Endothelial cell of umbilical vein (primary cell): ENCODE data around the gene MCEMP1. TPM values are rescaled to one million over a fixed set of nuclear protein-coding genes. Genes with fewer than 3 reads are reported as not detected.

Experiments
- BruUV-seq: library from RNA; stranded (reverse); fragments of 400-500 nt; replicated peaks from 2 replicates; lab custom pipeline; 2021; lab: Mats Ljungman, UMichigan
- CTCF ChIA-PET: fragments of 300-600, 350-600 bp; sonication (Branson Sonifier 250); formaldehyde crosslinking; loops from one replicate; lab custom pipeline; 2021; ENCODE audit warnings: antibody characterized with exemption, inconsistent platforms; lab: Charles Lee
- POLR2A ChIA-PET: fragments of 300-600, 350-600 bp; sonication (Branson Sonifier 250); formaldehyde crosslinking; loops from one replicate; lab custom pipeline; 2021; ENCODE audit warnings: antibody characterized with exemption, inconsistent platforms; lab: Charles Lee
- DNase-seq: peaks from one replicate; pipeline ENCODE4 v3.0.0-alpha.2; 2011; ENCODE audit warnings: low read depth, low spot score
- FAIRE-seq: peaks from 2 replicates; lab custom pipeline; 2011; peaks lifted over from hg19 to GRCh38; lab: Jason Lieb, UNC
- H2AFZ ChIP-seq: 2 replicates; pipeline ENCODE4 v1.6.0; 2012; ENCODE audit warnings: low read depth, low read length, control low read depth, inconsistent platforms
- H3K27ac ChIP-seq: 2 replicates; pipeline ENCODE4 v1.5.1; 2011; ENCODE audit warnings: low read depth, mild to moderate bottlenecking, control low read depth, low read length, moderate library complexity; ENCODE audit not compliant: insufficient read depth
- H3K27me3 ChIP-seq, 2 experiments: 2 replicates each; pipeline versions ENCODE4 v1.6.0 to v1.6.1; 2011; ENCODE audit warnings: low read length in 2 of 2, mixed read lengths in 1 of 2; ENCODE audit not compliant: control insufficient read depth in 2 of 2, insufficient read depth in 2 of 2
- H3K36me3 ChIP-seq, 2 experiments: 2 replicates in 1 of 2; 3 replicates in 1 of 2; pipeline ENCODE4 v1.5.1; 2011; ENCODE audit warnings: low read length in 2 of 2, mild to moderate bottlenecking in 1 of 2, moderate library complexity in 1 of 2; ENCODE audit not compliant: control insufficient read depth in 2 of 2, insufficient read depth in 2 of 2; ENCODE audit errors: extremely low read depth in 1 of 2
- H3K4me1 ChIP-seq: 3 replicates; pipeline ENCODE4 v1.5.1; 2011; ENCODE audit warnings: mild to moderate bottlenecking, low read length; ENCODE audit not compliant: control insufficient read depth, insufficient read depth; ENCODE audit errors: extremely low read depth
- H3K4me2 ChIP-seq: 2 replicates; pipeline ENCODE4 v1.6.1; 2011; ENCODE audit warnings: low read length, control low read depth, mixed read lengths; ENCODE audit not compliant: insufficient read depth
- H3K4me3 ChIP-seq, 3 experiments: fragments of 200-600 bp in 1 of 3; sonication (generic), shearing (Covaris generic) in 1 of 3; replicated peaks in 1 of 3; 2 replicates each; pipeline ENCODE4 v1.5.1; 2011 to 2016; ENCODE audit warnings: control low read depth in 3 of 3, low read length in 3 of 3, mild to moderate bottlenecking in 2 of 3, inconsistent platforms in 1 of 3, low read depth in 1 of 3, moderate library complexity in 1 of 3; ENCODE audit not compliant: insufficient read depth in 1 of 3
- H3K79me2 ChIP-seq: 2 replicates; pipeline ENCODE4 v1.6.0; 2012; ENCODE audit warnings: low read length, inconsistent platforms; ENCODE audit not compliant: control insufficient read depth, insufficient read depth
- H3K9ac ChIP-seq: replicated peaks from 2 replicates; pipeline ENCODE3; 2011; ENCODE audit warnings: low read length, control low read depth; ENCODE audit not compliant: insufficient read depth; ENCODE audit errors: extremely low read depth
- H3K9me1 ChIP-seq: replicated peaks from 3 replicates; pipeline ENCODE4 v1.6.0; 2011; ENCODE audit warnings: mild to moderate bottlenecking, low read length; ENCODE audit not compliant: control insufficient read depth, insufficient read depth; ENCODE audit errors: extremely low read depth
- H3K9me3 ChIP-seq: replicated peaks from 2 replicates; pipeline ENCODE4 v1.5.1; 2012; ENCODE audit warnings: low read length, inconsistent platforms; ENCODE audit not compliant: control insufficient read depth, insufficient read depth
- H4K20me1 ChIP-seq: replicated peaks from 2 replicates; pipeline ENCODE3; 2011; ENCODE audit warnings: mild to moderate bottlenecking, low read length; ENCODE audit not compliant: control insufficient read depth, insufficient read depth; ENCODE audit errors: extremely low read depth
- CTCF ChIP-seq, 2 donors: IDR thresholded peaks; 1 replicate in 1 of 2; 2 replicates in 1 of 2; pipeline ENCODE4 v1.5.1; 2011; ENCODE audit warnings: low read length in 2 of 2, mild to moderate bottlenecking in 2 of 2, moderate library complexity in 2 of 2, control low read depth in 1 of 2, inconsistent platforms in 1 of 2, low read depth in 1 of 2; ENCODE audit not compliant: insufficient read depth in 1 of 2; ENCODE audit errors: extremely low read depth in 1 of 2
- EZH2 ChIP-seq: IDR thresholded peaks from 2 replicates; pipeline ENCODE4 v1.6.1; 2012; ENCODE audit warnings: borderline replicate concordance, low read depth, mild to moderate bottlenecking, moderate library complexity, low read length, inconsistent platforms; ENCODE audit not compliant: severe bottlenecking
- FOS ChIP-seq: IDR thresholded peaks from 2 replicates; pipeline ENCODE4 v1.6.1; 2011; ENCODE audit warnings: mild to moderate bottlenecking, low read length, moderate library complexity, borderline replicate concordance; ENCODE audit not compliant: insufficient read depth
- GATA2 ChIP-seq: IDR thresholded peaks from 2 replicates; pipeline ENCODE4 v1.7.0; 2011; ENCODE audit warnings: low read depth, mild to moderate bottlenecking, moderate library complexity, mixed read lengths, low read length; ENCODE audit not compliant: insufficient read length, insufficient read depth
- JUN ChIP-seq: IDR thresholded peaks from 2 replicates; pipeline ENCODE4 v1.6.1; 2011; ENCODE audit warnings: borderline replicate concordance, low read depth; ENCODE audit not compliant: insufficient read length, insufficient read depth
- MAX ChIP-seq: IDR thresholded peaks from 2 replicates; pipeline ENCODE4 v1.6.1; 2011; ENCODE audit not compliant: insufficient read depth, insufficient read length
- MYC ChIP-seq: IDR thresholded peaks from one replicate; pipeline ENCODE4 v1.6.1; 2011; ENCODE audit warnings: mild to moderate bottlenecking, low read depth, low read length
- POLR2A ChIP-seq: IDR thresholded peaks from 2 replicates; pipeline ENCODE4 v1.6.1; 2012; ENCODE audit warnings: low read depth, mild to moderate bottlenecking, control low read depth, low read length
- POLR2AphosphoS5 ChIP-seq: IDR thresholded peaks from 2 replicates; pipeline ENCODE4 v1.6.1; 2012; ENCODE audit warnings: low read depth, mild to moderate bottlenecking, control low read depth, low read length, moderate library complexity; ENCODE audit not compliant: insufficient read depth
- dilution Hi-C: fragments of 300-500 bp; cut with MboI; formaldehyde crosslinking; loops from one replicate; pipeline ENCODE4 v1.15.0; 2019; ENCODE audit warnings: low sequenced_read_pairs; ENCODE audit not compliant: extremely low pct_ligation_motif_present
- intact Hi-C: fragments of 100-400 bp; cut with micrococcal nuclease; formaldehyde crosslinking; loops from one replicate; pipeline ENCODE4 v1.10.0; 2022
- polyA plus RNA-seq, 4 experiments: library from polyadenylated mRNA; depleted of rRNA in 3 of 4; stranded (reverse) in 3 of 4; unstranded in 1 of 4; fragments of >200 nt; gene quantifications; 2 replicates each; pipeline versions ENCODE4 v1.2.1 to v1.2.3, GENCODE V29; 2011 to 2012; ENCODE audit warnings: missing spikeins in 1 of 4
- total RNA-seq: library from RNA; stranded (reverse); gene quantifications from 2 replicates; pipeline ENCODE4 v1.2.3, GENCODE V29; 2021

Gene MCEMP1
- total and polyA plus RNA-seq, 2 donors (not counting 3 experiments of a cell fraction or from before 2014, with no cell fraction given): not detected

- H3K36me3 ChIP-seq: peaks cover 2 to 13% of the 10 kb centered on the region in 2 experiments
- DNase-seq (peak; percentile 7), FAIRE-seq (no peak)
- no peak for TF ChIP-seq CTCF (IDR thresholded peaks at IDR 0.05; ENCODE audit: extremely low read depth in 1 of 2, insufficient read depth in 1 of 2, low read depth in 1 of 2, low read length in 2 of 2)
- TF ChIP-seq POLR2AphosphoS5: no peak
- no peak for TF ChIP-seq MYC
- no peak for TF ChIP-seq EZH2
- no peak for TF ChIP-seq POLR2A
- no peak for TF ChIP-seq MAX
- TF ChIP-seq FOS: no peak
- no peak for TF ChIP-seq GATA2
- no peak for TF ChIP-seq JUN
- H3K9ac ChIP-seq: peak overlapping the region; percentile 93
- H4K20me1 ChIP-seq: no peaks in the 10 kb centered on the region
- peaks cover 16% of the 10 kb centered on the region for H3K4me1 ChIP-seq
- H2AFZ ChIP-seq: peak overlapping the region; percentile 36
- no peaks in the 10 kb centered on the region for H3K27me3 ChIP-seq
- no peaks in the 10 kb centered on the region for H3K9me3 ChIP-seq
- peak overlapping the region; percentile 93 for H3K4me2 ChIP-seq
- peak overlapping the region; percentile 73 to 92 (median 86) for H3K4me3 ChIP-seq
- H3K79me2 ChIP-seq: peaks cover 41% of the 10 kb centered on the region
- ChIA-PET POLR2A (interaction anchor here (0.6 kb wide), 1 partner anchor 586 kb away, joined by 4 read pairs; no protein-coding TSS in a partner anchor), CTCF (interaction anchor here (1.2 to 1.8 kb wide), 2 partner anchors 12 to 60 kb away, joined by 4 to 11 read pairs; no protein-coding TSS in a partner anchor)
- dilution Hi-C loops: no loop called here
- TSS peak; percentile 70 for BruUV-seq
- H3K27ac ChIP-seq: peak overlapping the region; percentile 57
- intact Hi-C loops: loop anchor here (1.0 to 2.0 kb wide), 5 partner anchors 9 to 292 kb away; partner anchors contain the start of genes PNPLA6, SNAPC2, STXBP2 and TRAPPC5
- H3K9me1 ChIP-seq: no peaks in the 10 kb centered on the region
Observed at GRCh38 chr19:7628589-7629311, 48.1 kb upstream of the MCEMP1 start.
